Measurements from ENCODE around the gene ABCA13. TPM values are rescaled to one million over a fixed set of nuclear protein-coding genes. Genes with fewer than 3 reads are reported as not detected.

ABCA13 gene
- total RNA-seq, 1 donor from 2014 or later = 0.12 TPM

DNA sequence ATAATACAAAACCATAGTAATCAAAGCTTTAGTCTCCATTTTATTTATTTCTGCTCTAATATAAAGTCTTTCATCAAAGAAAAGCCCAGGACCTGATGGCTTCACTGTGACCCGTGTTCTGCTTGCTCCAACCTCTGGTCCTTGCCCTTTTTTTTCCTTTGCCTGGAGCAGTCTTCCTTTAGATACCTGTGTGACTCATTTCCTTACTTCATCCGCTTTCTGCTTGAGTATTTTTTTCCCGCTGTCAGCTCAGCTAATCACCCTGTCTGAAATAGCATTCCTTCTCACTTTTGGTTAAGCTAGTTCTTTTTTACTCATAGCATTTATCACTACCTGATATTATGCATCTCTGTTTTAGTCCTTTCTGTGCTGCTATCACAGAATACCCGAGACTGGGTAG is 194.8 kb downstream of the ABCA13 start:
- H3K4me1 Mint-ChIP-seq (ENCODE audit: low read depth) = peaks cover 5% of the 10 kb centered on the region
- no peak overlapping the region for H3K27ac Mint-ChIP-seq
- H3K9me3 Mint-ChIP-seq (ENCODE audit: low read depth) = peaks cover 17% of the 10 kb centered on the region
- TF ChIP-seq, protein P1, sequence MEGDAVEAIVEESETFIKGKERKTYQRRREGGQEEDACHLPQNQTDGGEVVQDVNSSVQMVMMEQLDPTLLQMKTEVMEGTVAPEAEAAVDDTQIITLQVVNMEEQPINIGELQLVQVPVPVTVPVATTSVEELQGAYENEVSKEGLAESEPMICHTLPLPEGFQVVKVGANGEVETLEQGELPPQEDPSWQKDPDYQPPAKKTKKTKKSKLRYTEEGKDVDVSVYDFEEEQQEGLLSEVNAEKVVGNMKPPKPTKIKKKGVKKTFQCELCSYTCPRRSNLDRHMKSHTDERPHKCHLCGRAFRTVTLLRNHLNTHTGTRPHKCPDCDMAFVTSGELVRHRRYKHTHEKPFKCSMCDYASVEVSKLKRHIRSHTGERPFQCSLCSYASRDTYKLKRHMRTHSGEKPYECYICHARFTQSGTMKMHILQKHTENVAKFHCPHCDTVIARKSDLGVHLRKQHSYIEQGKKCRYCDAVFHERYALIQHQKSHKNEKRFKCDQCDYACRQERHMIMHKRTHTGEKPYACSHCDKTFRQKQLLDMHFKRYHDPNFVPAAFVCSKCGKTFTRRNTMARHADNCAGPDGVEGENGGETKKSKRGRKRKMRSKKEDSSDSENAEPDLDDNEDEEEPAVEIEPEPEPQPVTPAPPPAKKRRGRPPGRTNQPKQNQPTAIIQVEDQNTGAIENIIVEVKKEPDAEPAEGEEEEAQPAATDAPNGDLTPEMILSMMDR (IDR thresholded peaks at IDR 0.05; ENCODE audit: unreplicated experiment) = no peak
- no peaks in the 10 kb centered on the region for H3K27me3 Mint-ChIP-seq
- no peak overlapping the region for H3K4me3 Mint-ChIP-seq (ENCODE audit: low read depth)
- H3K36me3 Mint-ChIP-seq (ENCODE audit: insufficient read depth) = no peaks in the 10 kb centered on the region
- DNase-seq (ENCODE audit: low spot score, unreplicated experiment) = no peak

DNA sequence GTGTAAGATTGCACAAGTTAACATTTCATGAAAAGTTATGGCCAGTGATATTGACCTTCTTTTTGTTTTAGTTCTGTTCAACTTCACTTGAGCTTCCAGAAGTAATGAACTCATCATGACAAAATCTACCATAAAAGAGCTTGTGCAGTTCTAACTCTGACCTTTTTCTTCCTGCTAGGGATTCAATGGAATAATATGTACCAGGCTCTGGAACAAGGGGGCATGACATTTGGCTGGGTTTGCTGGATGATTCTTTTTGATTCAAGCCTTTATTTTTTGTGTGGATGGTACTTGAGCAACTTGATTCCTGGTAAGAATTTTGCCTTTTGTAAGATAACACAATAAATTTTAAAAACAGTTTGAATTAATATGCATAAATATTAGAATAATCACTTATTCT is 205.0 kb downstream of the ABCA13 start:
- Mint-ChIP-seq H3K4me1 (ENCODE audit: low read depth) (no peaks in the 10 kb centered on the region), H3K4me3 (ENCODE audit: low read depth) (no peak overlapping the region), H3K27ac (no peak overlapping the region), H3K36me3 (ENCODE audit: insufficient read depth) (no peaks in the 10 kb centered on the region), H3K27me3 (no peaks in the 10 kb centered on the region), H3K9me3 (ENCODE audit: low read depth) (peaks cover 3% of the 10 kb centered on the region)
- no peak for DNase-seq (ENCODE audit: low spot score, unreplicated experiment)
- TF ChIP-seq, protein P1 (IDR thresholded peaks at IDR 0.05; ENCODE audit: unreplicated experiment) = no peak

DNA sequence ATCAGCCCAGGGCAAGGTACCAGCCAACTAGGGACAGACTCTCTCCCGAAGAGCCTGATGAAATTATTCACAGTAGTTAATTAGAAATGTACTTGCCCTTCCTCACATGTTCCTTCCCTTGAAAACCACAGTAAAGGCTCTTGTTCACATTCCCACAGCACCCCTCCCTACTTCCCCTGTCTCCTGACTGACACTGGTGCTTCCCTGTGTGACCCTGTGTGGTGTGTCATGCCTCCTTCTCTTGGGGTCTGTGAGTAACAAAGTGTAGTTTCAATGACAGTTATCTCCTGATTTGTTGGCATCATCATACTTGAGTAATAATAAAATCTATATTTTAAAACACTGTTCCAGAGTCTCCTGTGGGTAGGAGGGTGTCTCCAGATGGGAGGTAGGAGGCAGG is 209.7 kb downstream of the ABCA13 start:
- Mint-ChIP-seq H3K27me3 (no peaks in the 10 kb centered on the region), H3K36me3 (ENCODE audit: insufficient read depth) (no peaks in the 10 kb centered on the region), H3K4me3 (ENCODE audit: low read depth) (no peak overlapping the region), H3K27ac (no peak overlapping the region), H3K9me3 (ENCODE audit: low read depth) (no peaks in the 10 kb centered on the region), H3K4me1 (ENCODE audit: low read depth) (no peaks in the 10 kb centered on the region)
- DNase-seq (ENCODE audit: low spot score, unreplicated experiment) = no peak
- TF ChIP-seq, protein P1 (IDR thresholded peaks at IDR 0.05; ENCODE audit: unreplicated experiment) = no peak

DNA sequence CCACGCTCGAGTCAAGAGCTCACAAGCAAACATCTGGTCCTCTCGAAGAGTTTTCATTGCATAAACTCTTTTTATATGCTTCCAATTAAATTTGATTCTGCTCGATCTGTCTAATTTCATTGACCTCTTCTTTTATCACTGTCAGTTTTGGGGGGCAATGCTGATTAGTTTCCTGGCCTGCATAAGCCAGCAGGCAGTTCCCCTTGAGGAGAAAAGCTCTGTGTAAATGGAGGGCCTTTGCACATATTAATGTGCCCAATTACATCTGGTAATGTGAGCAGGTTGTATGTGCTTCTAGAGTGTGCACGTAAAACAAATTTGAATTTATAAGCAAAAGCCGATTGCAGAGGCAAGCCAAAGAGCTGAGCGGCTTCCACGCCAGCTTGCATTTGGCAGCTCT is 210.3 kb downstream of the ABCA13 start:
- Mint-ChIP-seq H3K9me3 (ENCODE audit: low read depth) (no peaks in the 10 kb centered on the region), H3K4me1 (ENCODE audit: low read depth) (no peaks in the 10 kb centered on the region), H3K27ac (no peak overlapping the region), H3K27me3 (no peaks in the 10 kb centered on the region), H3K4me3 (ENCODE audit: low read depth) (no peak overlapping the region), H3K36me3 (ENCODE audit: insufficient read depth) (no peaks in the 10 kb centered on the region)
- TF ChIP-seq, protein P1 (IDR thresholded peaks at IDR 0.05; ENCODE audit: unreplicated experiment) = no peak
- no peak for DNase-seq (ENCODE audit: low spot score, unreplicated experiment)

DNA sequence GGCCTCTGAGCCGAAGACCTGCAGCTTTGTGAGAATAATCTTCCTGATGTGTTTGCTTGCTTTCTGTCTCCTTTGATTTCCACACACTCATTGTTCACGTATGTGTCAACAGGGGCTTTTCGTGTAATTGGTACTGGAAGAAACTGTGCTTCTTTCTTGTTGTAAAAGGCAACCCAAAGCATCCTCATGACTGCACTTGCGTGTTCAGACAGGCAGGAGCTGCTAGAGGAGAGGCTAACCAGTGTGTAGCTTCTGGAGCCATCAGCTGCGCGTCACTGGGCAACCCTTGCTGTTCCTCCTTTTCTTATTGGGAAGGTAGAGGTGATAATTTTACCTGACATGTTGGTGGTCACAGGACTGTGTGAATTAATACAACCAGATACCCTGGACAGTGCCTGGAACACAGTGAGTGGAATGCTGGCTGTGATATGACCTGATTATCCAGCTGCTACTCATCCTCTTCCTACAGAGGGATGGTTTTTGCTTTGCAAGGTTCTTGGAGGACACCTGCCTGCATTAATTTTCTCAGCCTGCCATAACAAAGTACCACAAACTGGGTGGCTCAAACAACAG is 213.0 kb downstream of the ABCA13 start:
- TF ChIP-seq, protein P1 (IDR thresholded peaks at IDR 0.05; ENCODE audit: unreplicated experiment) = no peak
- H3K4me3 Mint-ChIP-seq (ENCODE audit: low read depth) = no peak overlapping the region

More for the DNA sequence above, 213.0 kb downstream of the ABCA13 start:
- Mint-ChIP-seq H3K36me3 (ENCODE audit: insufficient read depth) (no peaks in the 10 kb centered on the region), H3K27me3 (no peaks in the 10 kb centered on the region), H3K27ac (no peak overlapping the region), H3K4me1 (ENCODE audit: low read depth) (no peaks in the 10 kb centered on the region), H3K9me3 (ENCODE audit: low read depth) (no peaks in the 10 kb centered on the region)
- no peak for DNase-seq (ENCODE audit: low spot score, unreplicated experiment)
